Stimulated activated CD8-positive, alpha-beta memory T cell treated with anti-CD3 and anti-CD28 coated beads, Interleukin-7, amount 100 ng/mL, for 24 hours (primary cell): ENCODE results near the gene SH3YL1.

Experiments used
- DNase-seq: peaks from one replicate; pipeline ENCODE4 v3.0.0-alpha.2; 2020; ENCODE audit warnings: low read depth

Gene SH3YL1

DNA sequence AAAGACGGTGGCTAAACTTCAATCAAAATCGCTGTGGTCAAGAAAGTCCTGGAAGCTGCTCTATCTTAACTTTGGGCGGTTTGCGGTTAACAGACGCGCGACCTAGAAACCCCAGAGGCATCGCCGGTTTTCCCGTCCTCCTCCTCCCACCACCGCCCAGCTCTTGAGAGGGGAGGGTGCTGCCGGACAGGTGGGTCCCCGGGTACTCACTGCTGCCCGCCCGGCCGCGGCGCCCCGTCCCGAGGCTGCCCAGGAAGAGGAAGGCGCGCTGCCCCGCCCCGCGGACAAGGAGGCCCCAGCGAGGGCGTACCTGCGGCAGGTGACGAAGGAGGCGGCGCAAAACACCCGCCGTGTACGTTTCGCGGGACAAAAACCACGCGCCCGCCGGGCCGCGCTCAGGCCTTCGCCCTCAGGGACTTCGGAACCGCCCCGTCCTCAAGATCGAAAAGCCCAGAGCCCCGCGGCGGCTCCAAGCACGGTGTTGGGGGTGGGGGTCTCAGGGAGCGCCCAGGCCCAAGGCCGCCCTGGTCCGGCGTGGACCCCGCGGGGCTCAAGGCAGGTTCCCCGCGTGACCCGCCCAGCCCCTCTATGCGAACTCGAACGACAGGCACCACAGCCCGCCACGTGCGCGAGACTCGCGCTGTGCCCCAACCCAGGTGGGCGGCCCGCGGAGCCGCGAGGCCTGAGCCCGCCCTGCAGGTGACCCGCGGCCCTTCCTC is at the start of gene SH3YL1:
Gene SH3YL1, minus strand, starts transcription at position 259 of the 719 bp plus-strand sequence. Its CDS starts 48 bp downstream, at position 211.
- no peak for DNase-seq

DNA sequence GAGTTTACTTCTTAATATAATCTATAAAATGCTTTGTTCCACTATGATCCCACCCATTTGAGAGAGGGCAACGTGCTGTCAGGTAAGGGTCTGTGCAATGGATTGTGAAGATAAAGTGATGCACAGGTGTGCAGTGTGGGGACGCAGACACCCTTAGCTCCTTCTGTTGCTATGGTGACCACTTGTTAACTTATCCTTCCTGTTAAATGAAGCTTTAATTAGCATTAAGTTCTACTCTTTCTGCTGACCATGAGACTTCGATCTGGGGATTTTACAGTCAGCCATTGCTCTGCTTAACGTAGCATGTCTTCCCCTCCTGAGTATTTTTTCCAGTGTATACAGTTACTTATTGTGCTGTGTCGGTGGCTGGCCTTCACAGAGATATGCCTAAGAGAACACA is 47.2 kb upstream of the SH3YL1 start:
- DNase-seq = no peak

- no peak for DNase-seq
Measured at GRCh38 chr2:309954-310510, 46.2 kb upstream of the SH3YL1 start.

DNA sequence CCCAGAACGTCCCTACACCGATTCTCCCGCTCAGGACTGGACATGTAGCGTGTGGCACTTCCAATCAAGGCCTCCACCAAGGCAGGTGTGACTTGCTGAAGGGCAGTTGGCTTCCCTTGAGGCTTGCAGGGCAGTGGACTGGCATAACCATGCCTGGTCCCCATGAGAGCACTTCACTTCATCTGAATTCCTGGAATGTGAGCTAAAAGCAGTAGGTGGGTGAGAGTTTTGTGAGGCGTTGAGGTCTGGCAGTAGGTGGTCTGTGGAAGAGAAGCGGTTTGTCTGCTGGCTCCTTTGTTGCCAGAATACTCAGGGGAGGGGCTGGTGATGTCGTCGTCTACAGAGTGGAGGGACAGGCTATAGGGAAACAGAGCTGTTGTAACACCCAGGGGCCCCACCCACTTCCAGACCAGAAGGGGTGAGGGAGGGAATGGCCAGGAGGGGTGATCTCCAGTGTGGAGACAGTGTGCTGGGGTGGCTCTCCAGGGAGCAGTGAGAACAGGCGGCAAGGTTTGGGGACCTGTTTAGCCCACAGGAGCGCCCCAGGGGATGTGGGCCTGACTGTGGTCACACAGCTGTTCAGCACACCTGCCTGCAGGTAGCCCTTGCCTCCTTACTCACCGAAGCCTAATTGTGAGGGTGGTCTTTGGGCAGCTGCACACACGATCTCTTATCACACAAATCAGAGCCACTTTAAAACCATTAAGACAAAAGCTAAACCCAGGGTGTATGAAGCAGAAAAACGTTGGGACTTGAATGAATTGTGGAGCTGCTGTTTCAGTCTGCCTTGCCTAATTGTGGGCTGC is 45.5 kb upstream of the SH3YL1 start:
- no peak for DNase-seq

DNA sequence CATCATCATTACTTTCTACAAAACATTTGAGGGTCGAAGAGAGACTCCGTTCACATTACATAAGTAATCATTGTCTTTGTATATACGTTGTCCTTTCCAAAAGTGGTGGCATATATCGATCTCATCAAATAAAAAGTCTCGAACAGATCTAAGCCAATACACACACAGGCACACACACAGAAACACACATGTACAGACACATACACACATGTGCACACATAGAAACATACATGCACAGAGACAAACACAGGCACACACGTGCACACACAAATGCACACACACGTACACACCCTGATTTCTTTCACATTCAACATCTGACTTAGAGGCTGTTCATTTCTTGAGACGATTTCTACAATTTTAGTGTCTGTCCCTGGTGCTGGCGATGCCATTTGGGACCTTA is 41.5 kb upstream of the SH3YL1 start:
- no peak for DNase-seq

GRCh38 chr2:296354-296753 is 32.5 kb upstream of the SH3YL1 start:
- no peak for DNase-seq

- no peak for DNase-seq
Measured at GRCh38 chr2:295090-295489, 31.3 kb upstream of the SH3YL1 start.

GRCh38 chr2:290090-290722 is 26.4 kb upstream of the SH3YL1 start:
- DNase-seq = peak; percentile 18

DNA sequence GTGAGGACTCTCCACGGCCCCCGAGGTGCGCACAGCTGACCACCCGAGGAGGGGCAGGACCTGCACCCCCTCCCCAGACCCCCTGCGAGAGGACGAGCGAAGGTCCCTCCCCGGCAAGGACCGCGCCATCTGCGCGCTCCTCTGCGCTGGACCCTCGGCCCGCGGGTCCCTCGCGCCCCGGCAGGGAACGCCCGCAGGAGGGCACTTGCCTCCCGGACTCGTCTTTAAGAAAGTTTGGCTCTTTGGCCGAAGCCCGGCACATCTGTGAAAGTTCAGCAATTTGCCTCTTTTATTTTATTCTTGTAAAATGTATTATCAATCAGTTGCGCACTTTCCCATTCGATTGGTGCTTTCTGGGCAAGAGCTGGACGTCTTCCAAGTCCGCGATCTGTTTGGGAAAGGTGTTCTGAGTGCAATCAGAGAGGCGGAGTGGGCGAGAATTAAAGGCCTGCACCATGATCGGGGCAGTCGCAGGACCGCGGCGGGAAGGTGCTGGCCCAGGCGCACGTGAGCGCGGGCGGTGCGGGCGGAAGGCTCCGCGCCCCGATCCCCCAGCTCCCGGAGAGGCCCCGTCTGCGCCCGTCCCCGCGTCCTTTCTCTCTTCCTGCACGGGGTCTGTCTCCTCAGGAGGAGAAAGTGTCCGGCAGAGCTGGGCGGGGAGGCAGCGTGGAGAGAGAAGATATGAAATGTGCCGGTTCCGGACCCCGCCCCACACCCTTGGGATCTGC is 25.7 kb upstream of the SH3YL1 start:
- DNase-seq = no peak

DNA sequence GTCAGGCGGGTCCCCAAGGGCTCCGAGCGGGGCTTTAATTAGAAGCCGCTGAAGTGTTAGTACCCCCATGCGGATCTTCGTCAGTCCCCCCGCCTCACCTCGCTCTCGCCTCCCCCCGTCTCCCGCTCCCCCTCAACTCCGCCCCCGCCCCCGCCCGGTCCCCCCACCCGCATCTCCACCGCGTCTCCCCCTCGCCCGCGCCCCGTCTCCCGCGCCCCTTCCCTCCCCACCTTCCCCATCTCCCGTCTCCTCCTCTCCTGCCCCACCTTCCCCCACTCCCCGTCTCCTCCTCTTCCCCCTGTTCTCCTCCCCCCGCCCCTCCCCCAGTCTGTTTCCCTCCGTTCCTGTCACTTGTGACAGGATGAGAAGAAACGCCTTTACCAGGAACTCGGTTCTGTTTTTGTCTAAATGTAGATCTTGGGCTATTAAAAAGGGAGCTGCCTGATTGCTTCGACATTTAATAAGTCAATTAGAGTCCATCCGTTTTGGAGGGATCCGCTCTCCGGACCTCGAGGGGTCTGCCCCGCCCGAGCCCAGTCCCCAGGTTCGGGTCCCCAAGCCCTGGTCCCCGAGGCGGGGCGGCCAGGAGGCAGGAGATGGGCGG is 25.0 kb upstream of the SH3YL1 start:
- DNase-seq = no peak

GRCh38 chr2:287911-288757 is 24.3 kb upstream of the SH3YL1 start, which contains the start of gene ALKAL2:
ALKAL2 (minus strand) TSS chr2:288091; CDS start chr2:287835, 256 bp downstream.
- DNase-seq = no peak

DNA sequence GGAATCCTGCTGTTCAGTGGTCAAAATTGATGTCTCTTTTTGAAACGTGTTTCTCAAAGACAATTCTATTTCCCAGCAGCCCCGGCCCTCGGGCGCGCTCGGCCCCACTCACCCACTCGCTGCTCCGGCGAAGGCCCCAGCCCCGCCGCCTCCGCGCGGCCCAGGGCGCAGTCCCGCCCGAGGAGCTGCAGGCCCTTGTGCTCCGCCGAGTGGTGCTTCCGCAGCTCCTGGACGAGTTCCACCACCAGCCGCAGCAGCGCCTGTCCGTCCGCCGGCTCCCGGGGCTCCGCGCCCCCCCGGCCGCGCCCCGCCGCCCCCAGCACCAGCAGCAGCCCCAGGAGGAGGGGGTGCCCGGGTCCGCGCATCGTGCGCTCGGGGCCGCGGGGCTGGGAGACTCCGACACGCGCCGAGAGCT is 23.6 kb upstream of the SH3YL1 start:
- no peak for DNase-seq

GRCh38 chr2:286774-287392 is 23.1 kb upstream of the SH3YL1 start:
- DNase-seq = no peak

GRCh38 chr2:286035-286434 is 22.2 kb upstream of the SH3YL1 start:
- DNase-seq = no peak

GRCh38 chr2:285531-285930 is 21.7 kb upstream of the SH3YL1 start:
- no peak for DNase-seq

GRCh38 chr2:284896-285492 is 21.2 kb upstream of the SH3YL1 start:
- DNase-seq = no peak

- DNase-seq = no peak
Measured at GRCh38 chr2:283996-284794, 20.4 kb upstream of the SH3YL1 start.

GRCh38 chr2:282371-283263 is 18.8 kb upstream of the SH3YL1 start:
- no peak for DNase-seq
